ENCODE measurements around the gene PLEKHM3. TPM values are rescaled to one million over a fixed set of nuclear protein-coding genes. Genes with fewer than 3 reads are reported as not detected.

PLEKHM3 gene
- polyA plus RNA-seq, 2 of the 4 experiments (the other 2 are of a cell fraction) = 2.9 to 6.5 TPM

DNA sequence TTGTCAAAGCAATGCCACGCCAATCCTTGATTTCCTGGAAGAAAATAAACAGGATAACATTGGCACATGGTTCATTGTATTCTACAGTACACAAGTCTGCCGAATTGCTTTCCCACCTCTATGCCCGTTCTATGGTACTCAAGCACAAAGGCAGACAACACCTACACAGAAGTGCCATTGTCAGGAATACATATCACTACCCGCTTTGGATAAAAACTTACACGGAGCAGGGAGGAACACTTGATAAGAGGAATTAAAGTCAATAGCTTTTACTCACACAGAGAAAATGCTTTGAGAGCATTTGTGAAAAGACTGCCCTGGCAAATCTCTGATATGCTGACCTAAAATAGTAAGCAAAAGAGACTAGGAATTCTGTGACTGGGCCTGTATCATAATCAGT, 23.4 kb downstream of the PLEKHM3 start:
- ChIA-PET POLR2A (no interaction called here), CTCF (no interaction called here)
- no peak overlapping the region for H3K4me3 ChIP-seq
- H3K27ac ChIP-seq = no peak overlapping the region
- DNase-seq (ENCODE audit: low read depth in 1 of 2, low spot score in 1 of 2) = no peak
- no peak for ATAC-seq
- H3K4me1 ChIP-seq = no peaks in the 10 kb centered on the region
- FAIRE-seq = no peak
- no peak overlapping the region for H3K4me2 ChIP-seq
- TF ChIP-seq POLR2AphosphoS2 (conservative IDR thresholded peaks at IDR 0.05; ENCODE audit: low read length) (no peak), JUNB (IDR thresholded peaks at IDR 0.05) (no peak), SMC3 (IDR thresholded peaks at IDR 0.05) (no peak)
- 89% methylated on average over 5 of the region's 5 CpGs for WGBS (ENCODE audit: missing lambda C conversion rate)
- no peaks in the 10 kb centered on the region for H3K9me3 ChIP-seq

GRCh38 chr2:208000701-208001395, 24.5 kb downstream of the PLEKHM3 start:
- no peak overlapping the region for H3K4me3 ChIP-seq
- ATAC-seq (no peak), DNase-seq (ENCODE audit: low read depth in 1 of 2, low spot score in 1 of 2) (no peak), FAIRE-seq (no peak)
- POLR2A ChIA-PET = no interaction called here
- TF ChIP-seq PHF8 (IDR thresholded peaks at IDR 0.05; ENCODE audit: borderline replicate concordance, low read depth) (no peak), RFX5 (IDR thresholded peaks at IDR 0.05) (no peak), SMC3 (IDR thresholded peaks at IDR 0.05) (no peak), JUNB (IDR thresholded peaks at IDR 0.05) (no peak), MAFK (IDR thresholded peaks at IDR 0.05; ENCODE audit: partially characterized antibody) (no peak), BHLHE40 (IDR thresholded peaks at IDR 0.05; ENCODE audit: low read depth, low read length) (no peak), RCOR1 (IDR thresholded peaks at IDR 0.05; ENCODE audit: low read depth, low read length) (no peak), CBX8 (IDR thresholded peaks at IDR 0.05) (no peak), FOSL2 (IDR thresholded peaks at IDR 0.05) (no peak), FOSL2 (CRISPR knock-in tag; IDR thresholded peaks at IDR 0.05) (no peak), EHF (CRISPR knock-in tag; IDR thresholded peaks at IDR 0.05) (no peak), HOXA7 (CRISPR knock-in tag; IDR thresholded peaks at IDR 0.05) (no peak), CHD4 (IDR thresholded peaks at IDR 0.05; ENCODE audit: borderline replicate concordance) (no peak), TFCP2L1 (CRISPR knock-in tag; IDR thresholded peaks at IDR 0.05) (no peak), ESRRA (IDR thresholded peaks at IDR 0.05; ENCODE audit: borderline replicate concordance, low read length) (no peak)
- H3K4me2 ChIP-seq = no peak overlapping the region
- H3K9me3 ChIP-seq = no peaks in the 10 kb centered on the region
- no peaks in the 10 kb centered on the region for H3K4me1 ChIP-seq
- CTCF ChIA-PET = no interaction called here
- H3K27ac ChIP-seq = no peak overlapping the region
- 92% methylated on average over 10 of the region's 10 CpGs for WGBS (ENCODE audit: missing lambda C conversion rate)

DNA sequence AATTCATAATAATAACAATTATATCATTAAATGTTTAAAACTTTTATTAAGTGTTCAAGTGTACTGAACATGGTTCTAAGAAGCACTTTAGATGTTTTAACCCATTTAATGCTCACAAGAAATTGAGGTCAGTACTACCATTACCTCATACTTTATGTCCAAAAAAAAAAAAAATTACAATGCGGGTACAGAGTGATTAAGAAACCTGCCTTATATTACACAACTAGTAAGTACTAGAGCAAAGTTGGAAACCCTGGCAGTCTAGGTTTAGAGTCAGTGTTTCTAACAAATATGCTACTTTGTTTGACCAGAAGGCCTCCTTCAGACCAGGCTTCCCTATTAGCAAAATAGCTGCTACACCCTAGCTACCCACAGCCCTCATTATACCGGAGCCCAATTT, 28.5 kb downstream of the PLEKHM3 start:
- no peak overlapping the region for H3K4me3 ChIP-seq
- FAIRE-seq (no peak), DNase-seq (ENCODE audit: low read depth in 1 of 2, low spot score in 1 of 2) (no peak), ATAC-seq (no peak)
- H3K27ac ChIP-seq = no peak overlapping the region
- TF ChIP-seq GATA3 (IDR thresholded peaks at IDR 0.05; ENCODE audit: borderline replicate concordance) = no peak
- TF ChIP-seq, protein P1, sequence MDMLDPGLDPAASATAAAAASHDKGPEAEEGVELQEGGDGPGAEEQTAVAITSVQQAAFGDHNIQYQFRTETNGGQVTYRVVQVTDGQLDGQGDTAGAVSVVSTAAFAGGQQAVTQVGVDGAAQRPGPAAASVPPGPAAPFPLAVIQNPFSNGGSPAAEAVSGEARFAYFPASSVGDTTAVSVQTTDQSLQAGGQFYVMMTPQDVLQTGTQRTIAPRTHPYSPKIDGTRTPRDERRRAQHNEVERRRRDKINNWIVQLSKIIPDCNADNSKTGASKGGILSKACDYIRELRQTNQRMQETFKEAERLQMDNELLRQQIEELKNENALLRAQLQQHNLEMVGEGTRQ (IDR thresholded peaks at IDR 0.05) = no peak
- TF ChIP-seq, protein P2, sequence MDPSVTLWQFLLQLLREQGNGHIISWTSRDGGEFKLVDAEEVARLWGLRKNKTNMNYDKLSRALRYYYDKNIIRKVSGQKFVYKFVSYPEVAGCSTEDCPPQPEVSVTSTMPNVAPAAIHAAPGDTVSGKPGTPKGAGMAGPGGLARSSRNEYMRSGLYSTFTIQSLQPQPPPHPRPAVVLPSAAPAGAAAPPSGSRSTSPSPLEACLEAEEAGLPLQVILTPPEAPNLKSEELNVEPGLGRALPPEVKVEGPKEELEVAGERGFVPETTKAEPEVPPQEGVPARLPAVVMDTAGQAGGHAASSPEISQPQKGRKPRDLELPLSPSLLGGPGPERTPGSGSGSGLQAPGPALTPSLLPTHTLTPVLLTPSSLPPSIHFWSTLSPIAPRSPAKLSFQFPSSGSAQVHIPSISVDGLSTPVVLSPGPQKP (IDR thresholded peaks at IDR 0.05; ENCODE audit: low read depth, low read length) = no peak
- TF ChIP-seq HOXB13 (CRISPR knock-in tag; IDR thresholded peaks at IDR 0.05; ENCODE audit: low read depth) = no peak
- TF ChIP-seq EHMT2 (IDR thresholded peaks at IDR 0.05; ENCODE audit: low read depth) = no peak
- no peak for TF ChIP-seq FOSB (CRISPR knock-in tag; IDR thresholded peaks at IDR 0.05)
- no peak overlapping the region for H3K4me2 ChIP-seq
- no peaks in the 10 kb centered on the region for H3K9me3 ChIP-seq
- POLR2A ChIA-PET = no interaction called here
- H3K4me1 ChIP-seq = 0 out of 3 replicates have a peak, but pooled peaks cover 3% of the 10 kb centered on the region
- CTCF ChIA-PET = interaction anchor here (1.1 to 2.4 kb wide), 3 partner anchors 12 to 251 kb away, joined by 3 to 10 read pairs (median 9); no protein-coding TSS in a partner anchor
- 86% methylated on average over 2 of the region's 2 CpGs for WGBS (ENCODE audit: missing lambda C conversion rate)

Data from A549 (cell line).